NT2/D1 (cell line): ENCODE data around the gene SERPIND1.

ENCODE experiments used
- SUZ12 ChIP-seq: IDR thresholded peaks from 2 replicates; pipeline ENCODE4 v1.6.1; 2011; ENCODE audit not compliant: insufficient read length, insufficient read depth; ENCODE audit errors: extremely low read depth
- YY1 ChIP-seq: IDR thresholded peaks from 2 replicates; pipeline ENCODE4 v1.6.1; 2011; ENCODE audit not compliant: insufficient read length, insufficient read depth
- ZNF274 ChIP-seq: IDR thresholded peaks from 2 replicates; pipeline ENCODE4 v1.6.1; 2011; ENCODE audit warnings: mild to moderate bottlenecking, low read depth, low read length

- no peak for TF ChIP-seq YY1
- TF ChIP-seq ZNF274, result no peak
- no peak for TF ChIP-seq SUZ12
Measured at GRCh38 chr22:20787223-20787622, 13.3 kb downstream of the SERPIND1 start.
